HG02798 (cell line): ENCODE results near the gene TVP23A.

ENCODE experiments used
- ATAC-seq: cut with Tn5 transposase; IDR thresholded peaks from one replicate; pipeline ENCODE4 v1.9.1; 2021; ENCODE audit warnings: mild to moderate bottlenecking; ENCODE audit not compliant: unreplicated experiment, poor library complexity

The TVP23A gene

DNA sequence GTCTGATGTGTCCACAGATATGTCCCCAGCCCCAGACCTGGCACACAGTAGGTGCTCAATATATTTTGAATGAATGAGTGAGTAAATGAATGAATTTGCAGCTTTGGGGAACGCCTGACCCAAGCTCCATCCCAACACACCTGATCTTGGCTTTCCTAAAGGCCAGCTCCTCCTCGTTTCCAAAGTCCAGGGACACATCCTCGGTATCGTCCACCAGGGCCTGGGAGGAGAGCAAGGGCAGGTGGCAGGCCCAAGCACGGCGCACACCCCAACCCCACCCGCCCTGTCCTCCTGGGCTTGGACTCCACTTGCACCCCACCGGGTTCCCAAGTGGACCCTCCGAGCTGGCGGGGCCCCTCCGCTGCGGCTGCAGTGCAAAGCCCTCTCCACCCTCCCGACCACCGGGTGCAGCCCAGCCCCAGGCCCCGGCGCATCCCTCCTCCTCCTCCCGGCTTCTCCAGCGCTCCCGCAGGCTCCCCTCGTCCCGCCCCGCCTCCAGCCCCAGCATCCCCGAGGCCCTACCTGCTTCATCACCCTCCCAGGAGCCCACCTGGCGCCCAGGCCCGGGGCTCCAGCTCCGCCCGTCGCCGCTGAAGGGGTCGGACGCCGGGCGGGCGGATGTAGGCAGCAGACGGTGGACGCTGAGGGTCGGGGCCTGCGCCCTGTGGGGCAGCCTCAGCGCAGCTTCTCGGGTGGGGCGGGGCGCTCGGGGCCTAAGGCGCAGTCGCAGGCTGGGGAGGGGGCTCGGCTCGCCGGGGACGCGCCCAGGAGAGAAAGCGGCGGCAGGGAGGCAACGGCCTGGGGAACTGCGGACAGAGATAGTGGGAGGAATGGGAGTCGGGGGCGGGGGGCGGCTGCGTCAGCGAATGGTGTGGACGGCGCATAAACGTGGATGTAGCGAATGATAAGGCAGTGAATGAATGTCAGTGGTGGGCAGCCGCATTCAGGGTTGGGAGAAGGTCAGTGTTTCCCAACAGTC is at the start of gene TVP23A:
TSS of gene TVP23A (minus strand) at position 832 of the 979 bp plus-strand sequence. CDS start at position 531, 301 bp downstream.
- ATAC-seq: no peak

DNA sequence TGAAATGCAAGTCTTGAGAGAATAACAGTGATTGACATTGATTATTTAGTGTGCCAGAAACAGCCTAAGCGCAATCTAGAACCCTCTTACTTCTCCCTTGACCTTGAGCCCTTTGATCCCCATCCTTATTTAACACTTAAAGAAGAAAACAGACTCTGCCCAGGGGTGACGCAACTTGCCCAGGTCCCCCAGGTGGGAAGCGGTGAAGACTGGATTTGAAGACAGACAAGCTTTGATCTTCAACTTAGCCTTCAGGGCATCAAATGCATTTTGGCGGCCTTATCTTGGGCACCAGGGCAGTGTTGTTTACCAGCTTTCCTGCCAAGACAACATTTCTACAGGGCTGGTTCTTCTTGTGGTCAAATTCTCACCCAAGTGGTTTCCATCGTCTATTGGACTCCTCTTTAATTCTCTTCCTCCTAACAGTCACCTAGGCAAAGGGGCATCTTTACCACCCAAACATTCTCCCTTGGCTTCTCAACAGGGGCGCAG is 49.6 kb upstream of the TVP23A start:
- ATAC-seq: no peak

DNA sequence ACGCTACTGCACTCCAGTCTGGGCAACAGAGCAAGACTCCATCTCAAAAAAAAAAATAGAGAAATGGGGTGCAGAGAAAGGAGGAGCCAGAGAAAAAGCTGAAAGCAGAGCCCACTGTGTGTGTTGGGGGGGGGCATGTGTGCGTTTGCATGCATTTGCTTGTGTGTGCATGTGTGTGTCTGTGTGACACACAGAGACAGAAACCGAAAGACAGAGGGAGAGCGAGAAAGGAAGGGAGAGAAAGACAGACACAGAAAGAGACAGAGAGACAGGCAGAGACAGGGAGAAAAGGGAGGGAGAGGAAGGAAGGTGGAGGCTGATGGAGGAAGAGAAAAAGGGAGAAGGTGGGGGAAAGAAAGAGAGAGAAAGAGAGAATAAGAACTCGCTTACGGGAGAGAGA is 48.6 kb upstream of the TVP23A start:
- no peak for ATAC-seq

DNA sequence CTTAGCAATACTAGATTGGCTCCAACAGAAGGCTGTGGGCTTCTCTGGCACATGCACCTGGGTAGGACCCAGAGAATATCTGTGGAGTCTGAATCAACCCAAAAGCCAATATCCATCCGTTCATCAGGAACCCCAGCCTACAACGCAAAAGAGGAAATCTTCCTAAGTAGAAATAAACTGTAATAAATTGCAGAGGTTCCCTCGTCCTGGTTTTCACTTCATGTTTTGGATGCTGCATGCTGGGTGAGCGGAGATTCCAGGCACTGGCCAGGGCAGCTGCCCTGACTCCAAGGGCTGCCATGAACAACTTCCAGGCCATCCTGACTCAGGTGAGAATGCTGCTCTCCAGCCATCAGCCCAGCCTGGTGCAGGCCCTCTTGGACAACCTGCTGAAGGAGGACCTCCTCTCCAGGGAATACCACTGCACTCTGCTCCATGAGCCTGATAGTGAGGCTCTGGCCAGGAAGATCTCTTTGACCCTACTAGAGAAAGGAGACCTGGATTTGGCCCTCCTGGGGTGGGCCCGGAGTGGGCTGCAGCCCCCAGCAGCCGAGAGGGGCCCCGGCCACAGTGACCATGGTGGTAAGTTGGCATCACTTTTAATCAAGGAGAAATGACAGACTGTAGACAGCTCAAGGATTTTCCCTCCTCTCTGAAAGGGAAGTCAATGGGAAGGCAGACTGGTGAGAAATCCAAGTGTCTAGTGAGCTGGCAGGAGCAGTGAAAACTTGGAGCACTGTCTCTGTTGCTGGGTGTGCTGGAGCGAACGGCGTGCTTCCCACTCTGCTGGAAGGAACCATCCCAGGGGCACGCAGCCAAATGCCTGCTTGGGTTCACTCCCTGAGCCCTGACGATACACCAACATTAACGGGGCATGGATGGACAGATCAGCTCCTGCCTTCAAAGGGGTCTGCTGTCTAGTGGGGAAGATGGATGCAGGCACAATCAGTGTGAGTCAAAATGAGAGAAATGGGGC is 47.7 kb upstream of the TVP23A start:
- ATAC-seq: no peak

- no peak for ATAC-seq
Observed at GRCh38 chr16:10862438-10862837, 43.8 kb upstream of the TVP23A start.

GRCh38 chr16:10859658-10860057 is 41.1 kb upstream of the TVP23A start:
- ATAC-seq: no peak

DNA sequence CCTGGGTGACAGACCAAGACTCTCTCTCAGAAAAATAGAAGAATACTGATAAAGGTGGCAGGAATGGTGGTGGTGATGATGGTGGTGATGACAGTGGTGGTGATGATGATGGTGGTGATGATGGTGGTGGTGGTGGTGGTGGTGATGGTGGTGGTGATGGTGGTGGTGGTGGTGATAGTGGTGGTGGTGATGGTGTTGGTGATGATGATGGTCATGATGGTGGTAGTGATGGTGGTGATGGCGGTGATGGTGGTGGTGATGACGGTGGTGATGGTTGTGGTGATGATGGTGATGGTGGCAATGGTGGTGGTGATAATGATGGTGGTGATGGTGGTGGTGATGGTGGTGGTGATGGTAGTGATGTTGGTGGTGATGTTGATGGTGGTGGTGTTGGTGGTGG is 40.4 kb upstream of the TVP23A start:
- ATAC-seq: no peak

GRCh38 chr16:10858203-10858602 is 39.6 kb upstream of the TVP23A start:
- no peak for ATAC-seq

DNA sequence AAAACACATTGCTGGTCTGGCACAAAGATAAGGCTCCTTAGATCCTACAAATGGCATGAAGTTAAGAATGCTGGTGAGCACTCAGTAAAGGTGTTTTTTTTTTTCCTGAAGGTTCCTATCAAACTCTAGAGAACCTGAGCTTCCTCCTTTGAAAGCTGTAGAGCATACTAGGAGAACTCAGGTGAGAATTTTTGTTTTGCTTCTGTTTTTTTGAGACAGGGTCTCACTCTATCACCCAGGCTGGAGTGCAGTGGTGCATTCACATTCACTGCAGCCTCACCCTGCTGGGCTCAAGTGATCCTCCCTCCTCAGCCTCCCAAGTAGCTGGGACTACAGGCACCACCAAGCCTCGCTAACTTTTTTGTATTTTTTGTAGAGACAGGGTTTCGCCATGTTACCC is 37.4 kb upstream of the TVP23A start:
- no peak for ATAC-seq

DNA sequence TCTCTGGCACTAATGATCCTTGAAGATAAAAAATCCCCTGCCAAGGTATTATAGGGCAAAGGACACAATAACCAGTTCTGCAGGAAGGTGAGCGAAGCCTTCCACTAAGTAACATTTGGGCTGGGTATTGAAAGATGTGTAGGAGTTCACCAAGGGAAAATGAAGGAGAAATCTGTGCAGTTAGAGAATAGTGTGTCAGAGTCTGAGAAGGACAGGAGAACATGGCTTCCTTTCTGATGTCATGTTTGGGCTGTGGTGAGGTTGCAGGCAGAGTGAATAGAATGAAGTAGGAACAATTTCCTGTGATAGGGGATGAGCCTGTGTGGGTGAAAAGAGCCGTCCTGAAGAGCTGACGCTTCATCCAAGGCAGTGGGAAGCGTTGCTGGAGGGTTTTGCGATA is 34.4 kb upstream of the TVP23A start:
- ATAC-seq: no peak

GRCh38 chr16:10852286-10852685 is 33.7 kb upstream of the TVP23A start:
- no peak for ATAC-seq

- no peak for ATAC-seq
Observed at GRCh38 chr16:10851512-10851911, 32.9 kb upstream of the TVP23A start.

GRCh38 chr16:10850478-10850850 is 31.9 kb upstream of the TVP23A start:
- ATAC-seq: no peak

DNA sequence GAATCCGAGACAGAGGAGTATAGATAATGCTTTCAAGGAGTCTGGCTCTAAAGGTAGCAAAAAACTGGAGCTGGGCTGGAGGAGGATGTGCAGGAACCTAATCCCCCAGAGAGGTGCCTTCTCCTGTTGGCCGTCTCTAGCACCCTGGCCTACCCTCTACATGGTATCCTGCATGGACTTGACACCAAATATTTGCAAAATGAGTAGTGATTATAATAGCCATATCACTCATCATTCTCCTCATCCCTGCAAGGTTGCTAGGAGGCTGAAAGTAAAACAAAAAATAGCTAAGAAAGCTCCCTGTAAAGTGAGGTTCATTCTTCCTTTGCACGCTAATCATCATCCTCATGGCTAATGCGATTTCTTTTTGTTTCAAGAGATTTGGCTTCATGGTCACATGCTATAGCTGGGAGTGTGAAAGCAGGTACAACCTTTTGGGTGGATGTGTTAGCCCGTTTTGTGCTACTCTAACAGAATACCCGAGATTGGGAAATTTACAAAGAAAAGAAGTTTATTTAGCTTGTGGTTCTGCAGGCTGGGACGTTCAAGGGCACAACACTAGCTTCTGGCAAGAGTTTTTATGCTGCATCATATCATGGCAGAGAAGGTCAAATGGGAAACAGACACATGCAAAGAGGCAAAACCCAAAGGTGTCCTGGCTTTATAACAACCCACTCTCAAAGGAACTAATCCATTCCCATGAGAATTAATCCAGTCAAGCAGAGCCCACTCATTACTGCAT is 31.3 kb upstream of the TVP23A start:
- ATAC-seq: no peak

GRCh38 chr16:10847176-10847575 is 28.6 kb upstream of the TVP23A start:
- ATAC-seq: no peak

DNA sequence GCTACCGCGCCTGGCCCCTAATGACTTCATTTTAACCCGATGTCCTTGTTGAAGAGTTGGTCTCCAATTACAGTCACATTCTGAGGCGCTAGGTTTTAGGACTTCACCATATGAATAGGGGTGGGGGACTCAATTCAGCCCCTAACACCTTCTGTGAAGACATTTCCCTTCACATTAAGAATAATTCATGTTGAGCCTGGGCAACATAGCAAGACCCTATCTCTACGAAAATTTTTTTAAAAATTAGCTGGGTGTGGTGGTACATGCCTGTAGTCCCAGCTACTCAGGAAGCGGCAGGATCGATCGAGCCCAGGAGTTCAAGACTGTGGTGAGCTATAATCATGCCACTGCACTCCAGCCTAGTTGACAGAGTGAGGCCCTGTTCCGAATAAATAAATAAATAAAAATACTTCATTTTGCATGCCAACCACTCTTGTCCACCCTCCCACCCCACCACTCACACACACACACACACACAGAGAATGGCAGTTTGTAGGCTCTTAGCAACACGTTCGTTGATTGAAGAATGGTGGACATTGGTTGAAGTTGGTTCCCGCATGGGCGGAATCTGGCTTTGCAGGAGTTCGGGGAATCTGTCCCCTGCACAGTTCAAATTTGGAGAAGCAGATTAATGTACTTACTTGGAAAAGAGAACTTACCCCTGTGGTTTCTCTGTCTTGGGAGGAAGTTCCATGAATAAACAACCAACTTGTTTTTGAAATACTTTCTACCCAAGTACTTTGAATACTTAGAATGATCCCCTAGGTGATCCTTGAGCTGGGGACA is 27.8 kb upstream of the TVP23A start:
- no peak for ATAC-seq

DNA sequence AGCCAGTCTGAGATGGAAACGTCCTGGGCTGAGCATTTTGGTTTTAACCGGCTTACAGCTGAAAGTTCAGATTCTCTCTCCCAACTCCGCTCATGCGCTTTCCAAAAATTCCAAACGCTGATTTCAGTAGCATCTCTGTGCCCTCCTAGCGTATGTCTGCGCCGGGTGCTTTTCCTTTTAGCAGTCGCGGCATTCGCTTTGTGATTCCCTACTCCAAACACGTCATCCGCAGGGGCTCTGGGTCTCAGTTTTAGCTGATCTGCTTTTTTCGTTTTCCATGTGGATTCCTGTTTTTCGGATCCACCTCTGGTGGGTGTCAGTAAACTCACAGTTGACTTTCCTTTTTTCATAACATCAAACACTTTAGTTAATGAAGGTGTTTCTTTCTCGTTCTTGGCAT is 22.1 kb upstream of the TVP23A start:
- no peak for ATAC-seq

DNA sequence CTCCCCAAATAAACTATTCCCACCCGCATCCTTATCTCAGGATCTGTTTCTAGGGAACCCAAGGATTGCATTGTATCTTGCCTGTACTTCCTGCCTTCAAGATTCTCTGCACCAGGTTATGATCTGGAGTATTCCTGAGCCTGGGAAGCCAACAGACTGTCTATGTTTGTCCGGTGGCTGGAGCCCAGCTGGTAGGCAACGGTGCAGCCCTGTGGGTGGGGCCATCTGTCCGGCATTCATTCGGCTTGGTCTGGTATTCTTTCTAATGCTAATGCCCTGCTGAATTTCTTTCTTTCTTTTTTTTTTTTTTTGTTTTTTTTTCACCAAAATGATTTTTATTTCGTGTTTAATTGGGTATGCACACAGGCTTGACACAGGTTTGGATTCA is 20.7 kb upstream of the TVP23A start:
- no peak for ATAC-seq

DNA sequence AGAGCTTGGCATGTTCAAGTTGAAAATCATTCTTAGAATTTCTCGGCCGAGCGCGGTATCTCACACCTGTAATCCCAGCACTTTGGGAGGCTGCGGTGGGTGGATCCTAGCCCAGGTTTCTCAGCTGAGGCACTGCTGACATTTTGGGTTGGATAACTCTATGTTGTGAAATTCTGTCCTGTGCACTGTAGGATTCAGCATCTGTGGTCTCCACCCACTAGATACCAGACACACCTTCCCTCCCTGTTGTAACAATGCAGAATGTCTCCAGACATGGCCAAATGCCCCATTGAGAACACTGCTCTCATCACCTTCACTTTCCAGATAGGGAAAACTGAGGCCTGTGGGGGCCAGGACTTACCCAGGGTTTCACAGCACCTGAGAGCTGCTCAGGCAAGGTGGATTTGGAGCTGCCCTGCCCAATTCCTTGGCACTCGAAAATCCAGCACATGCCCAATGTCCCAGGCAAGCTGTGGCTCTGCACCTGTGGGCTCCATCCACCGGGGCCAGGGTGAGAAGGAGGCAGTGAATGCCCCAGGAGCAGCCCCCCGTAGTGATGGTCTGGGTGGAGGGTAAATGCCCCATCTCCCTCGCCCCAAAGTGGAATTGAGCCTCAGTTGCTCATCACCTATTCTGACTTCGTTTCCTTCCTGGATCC is 20.2 kb upstream of the TVP23A start:
- no peak for ATAC-seq
